HG03280 (cell line): ENCODE data around the gene UGDH.

Source experiments
- ATAC-seq: cut with Tn5 transposase; IDR thresholded peaks from one replicate; pipeline ENCODE4 v1.9.1; 2021; ENCODE audit warnings: mild to moderate bottlenecking, moderate library complexity; ENCODE audit not compliant: unreplicated experiment

Gene UGDH

GRCh38 chr4:39456946-39457763 lies 70.1 kb downstream of the UGDH start:
- no peak for ATAC-seq

GRCh38 chr4:39455486-39455885 lies 71.8 kb downstream of the UGDH start:
- ATAC-seq, result no peak

- no peak for ATAC-seq
Observed at GRCh38 chr4:39453738-39454137, 73.5 kb downstream of the UGDH start.

- no peak for ATAC-seq
Observed at GRCh38 chr4:39452860-39453587, 74.2 kb downstream of the UGDH start.

- ATAC-seq, result no peak
Observed at GRCh38 chr4:39452153-39452859, 74.9 kb downstream of the UGDH start.

GRCh38 chr4:39451423-39452023 lies 75.7 kb downstream of the UGDH start:
- no peak for ATAC-seq

- no peak for ATAC-seq
Observed at GRCh38 chr4:39450618-39451017, 76.6 kb downstream of the UGDH start.
